Measurements from ENCODE around the gene SPEF2.

DNA sequence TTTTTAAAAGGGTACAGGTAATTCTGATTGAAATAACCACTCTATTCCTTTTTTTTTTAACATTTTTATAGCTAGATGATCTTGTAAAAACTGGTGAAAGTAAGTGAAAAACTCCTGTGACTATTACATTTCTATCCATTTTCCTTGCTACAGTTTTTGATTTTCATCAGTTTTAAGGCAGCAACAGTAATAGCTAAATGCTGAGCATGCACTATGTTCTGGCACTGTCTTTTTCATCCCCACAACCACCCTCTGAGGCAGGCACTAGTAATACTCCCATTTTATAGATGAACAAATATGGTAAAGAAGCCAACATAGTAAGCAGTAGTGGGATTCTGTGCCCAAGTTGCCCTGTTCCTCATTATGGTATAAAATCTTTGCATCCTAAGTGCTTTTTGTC lies 126.0 kb downstream of the SPEF2 start:
- TF ChIP-seq, protein P1, sequence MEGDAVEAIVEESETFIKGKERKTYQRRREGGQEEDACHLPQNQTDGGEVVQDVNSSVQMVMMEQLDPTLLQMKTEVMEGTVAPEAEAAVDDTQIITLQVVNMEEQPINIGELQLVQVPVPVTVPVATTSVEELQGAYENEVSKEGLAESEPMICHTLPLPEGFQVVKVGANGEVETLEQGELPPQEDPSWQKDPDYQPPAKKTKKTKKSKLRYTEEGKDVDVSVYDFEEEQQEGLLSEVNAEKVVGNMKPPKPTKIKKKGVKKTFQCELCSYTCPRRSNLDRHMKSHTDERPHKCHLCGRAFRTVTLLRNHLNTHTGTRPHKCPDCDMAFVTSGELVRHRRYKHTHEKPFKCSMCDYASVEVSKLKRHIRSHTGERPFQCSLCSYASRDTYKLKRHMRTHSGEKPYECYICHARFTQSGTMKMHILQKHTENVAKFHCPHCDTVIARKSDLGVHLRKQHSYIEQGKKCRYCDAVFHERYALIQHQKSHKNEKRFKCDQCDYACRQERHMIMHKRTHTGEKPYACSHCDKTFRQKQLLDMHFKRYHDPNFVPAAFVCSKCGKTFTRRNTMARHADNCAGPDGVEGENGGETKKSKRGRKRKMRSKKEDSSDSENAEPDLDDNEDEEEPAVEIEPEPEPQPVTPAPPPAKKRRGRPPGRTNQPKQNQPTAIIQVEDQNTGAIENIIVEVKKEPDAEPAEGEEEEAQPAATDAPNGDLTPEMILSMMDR (IDR thresholded peaks at IDR 0.05; ENCODE audit: poor library complexity): no peak
- TF ChIP-seq EZH2phosphoT487 (IDR thresholded peaks at IDR 0.05; ENCODE audit: low read depth, severe bottlenecking, unreplicated experiment): no peak
